ENCODE results near the gene ATG12.
A peak's percentile ranks its signal among the peaks of the same experiment; 100 is the strongest.
"Not testable (repeated sequence)": the region's sequence is repeated elsewhere in the genome, so short reads cannot be mapped to it uniquely, and the experiment has no call there.

The ATG12 gene

DNA sequence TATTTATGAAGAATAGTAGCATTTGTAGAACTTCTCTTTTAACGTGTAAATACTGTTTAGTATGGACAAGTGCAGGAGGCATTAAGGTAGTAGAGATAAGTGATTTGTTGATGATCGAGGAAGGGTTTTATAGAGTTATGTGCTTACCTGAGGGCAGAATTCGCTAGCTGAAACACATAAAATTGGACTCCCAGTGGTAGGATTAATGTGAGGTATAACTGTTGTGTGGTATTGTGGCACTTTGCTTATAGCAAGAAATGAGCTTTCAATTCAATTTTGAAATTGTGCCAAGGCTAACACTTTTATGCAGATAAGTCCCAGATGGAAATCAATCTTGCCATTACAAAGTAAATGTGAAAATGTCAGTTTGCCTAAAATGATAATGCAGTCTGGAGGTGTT lies 1.6 kb upstream of the ATG12 start:
- no peak for DNase-seq (ENCODE audit: low spot score)

DNA sequence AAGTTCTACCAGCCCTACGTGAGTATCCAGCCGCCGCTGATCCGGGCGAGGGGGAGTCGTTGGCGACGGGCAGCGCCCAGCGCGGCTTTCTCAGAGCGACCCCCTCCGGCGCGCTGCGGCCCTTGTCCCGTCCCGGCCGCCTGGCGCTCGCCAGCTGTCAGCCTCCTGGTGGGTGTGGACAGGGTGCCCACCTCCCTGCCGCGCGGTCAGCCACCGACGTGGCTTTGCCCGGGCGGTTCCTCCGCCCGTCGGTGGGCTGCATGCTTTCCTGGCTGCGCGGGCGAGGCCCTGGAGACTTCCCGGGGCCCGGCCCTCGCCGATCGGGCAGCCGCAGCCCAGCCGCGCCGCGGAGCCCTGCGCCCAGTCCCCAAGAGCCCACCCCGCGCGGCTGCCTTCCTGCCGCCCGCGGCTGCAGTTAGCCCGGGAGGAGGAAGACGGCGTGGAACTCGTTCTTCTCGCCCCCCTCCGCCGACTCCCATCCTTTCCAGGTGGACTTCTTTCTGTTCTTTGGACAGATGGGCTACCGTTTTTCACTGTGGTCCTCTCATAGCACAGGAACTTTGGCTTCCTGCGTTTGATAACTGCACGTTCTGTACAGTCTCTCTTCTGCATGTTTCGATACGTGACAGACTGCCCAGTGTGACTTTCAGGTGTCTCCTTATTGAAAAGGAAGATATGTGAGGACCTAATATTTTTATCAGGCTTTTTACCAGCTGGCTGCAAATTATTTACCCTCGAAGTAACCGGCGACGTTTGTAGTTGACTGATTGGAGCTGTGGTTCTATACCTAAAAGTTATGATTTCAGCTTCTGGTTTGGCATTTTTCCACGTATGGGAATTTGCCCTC lies 947 bp upstream of the ATG12 start:
- DNase-seq (ENCODE audit: low spot score), result no peak

DNA sequence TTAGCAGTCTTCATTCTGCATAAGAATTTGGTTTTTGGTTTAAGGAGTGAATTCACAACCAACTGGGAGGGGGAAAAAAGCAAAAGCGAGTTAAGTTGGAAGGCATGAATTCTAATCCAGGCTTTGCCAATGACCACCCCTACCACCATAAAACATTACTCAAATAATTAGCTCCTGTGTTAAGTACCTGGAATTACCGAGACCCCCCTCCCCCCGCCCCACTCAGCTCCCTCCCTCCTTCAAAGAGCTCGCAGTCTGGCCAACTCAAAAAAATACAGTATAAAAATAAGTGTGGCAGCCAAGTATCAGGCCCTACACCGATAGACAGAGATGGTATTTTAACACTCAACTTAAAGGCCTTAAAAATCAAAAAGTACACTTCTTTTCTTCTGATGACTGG lies 492 bp downstream of the ATG12 start:
- no peak for DNase-seq (ENCODE audit: low spot score)

DNA sequence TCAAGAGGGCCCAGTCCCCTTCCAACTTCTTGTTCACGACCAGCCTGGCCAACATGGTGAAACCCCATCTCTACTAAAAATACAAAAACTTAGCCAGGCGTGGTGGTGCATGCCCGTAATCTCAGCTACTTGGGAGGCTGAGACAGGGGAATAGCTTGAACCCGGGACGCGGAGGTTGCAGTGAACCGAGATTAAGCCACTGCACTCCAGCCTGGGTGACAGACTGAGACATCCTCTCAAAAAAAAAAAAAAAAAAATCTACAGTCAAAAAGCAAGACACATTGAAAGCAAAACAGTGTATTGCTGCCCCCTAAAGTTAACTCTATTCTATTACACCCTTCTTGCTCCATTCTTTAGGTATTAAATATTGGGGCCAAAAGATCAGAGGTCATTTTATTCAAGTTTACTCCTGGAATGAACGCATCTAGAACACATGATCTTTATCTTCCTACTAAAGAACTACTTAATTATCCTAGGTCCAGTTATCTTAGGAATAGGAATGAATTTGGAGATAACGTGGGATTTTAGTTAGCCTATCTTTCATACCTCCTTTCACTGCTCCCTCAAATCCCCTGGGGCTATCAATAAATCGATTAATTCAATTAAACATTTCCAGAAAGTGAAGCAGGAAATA lies 2.4 kb downstream of the ATG12 start:
- DNase-seq (ENCODE audit: low spot score), result peak; percentile 60

DNA sequence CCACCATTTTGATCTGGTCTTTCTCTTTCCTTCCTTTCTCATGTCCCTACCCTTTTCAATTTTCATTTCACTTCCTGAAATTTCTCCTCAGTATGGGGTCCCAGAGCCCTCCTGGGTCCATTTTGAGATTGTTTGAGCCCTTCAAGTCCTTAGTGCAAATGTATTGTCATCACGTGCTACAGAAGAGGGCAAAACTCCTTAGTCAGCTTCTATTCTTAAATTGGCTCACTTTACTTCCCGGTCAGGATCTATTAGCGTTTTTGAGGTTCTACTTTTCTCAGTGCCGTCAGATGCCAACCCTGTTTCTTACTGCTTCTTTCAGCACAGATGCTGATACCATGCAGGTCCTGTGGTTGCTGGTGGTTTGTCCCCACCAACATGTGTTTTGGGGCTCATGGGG lies 5.9 kb downstream of the ATG12 start:
- DNase-seq (ENCODE audit: low spot score), result no peak

DNA sequence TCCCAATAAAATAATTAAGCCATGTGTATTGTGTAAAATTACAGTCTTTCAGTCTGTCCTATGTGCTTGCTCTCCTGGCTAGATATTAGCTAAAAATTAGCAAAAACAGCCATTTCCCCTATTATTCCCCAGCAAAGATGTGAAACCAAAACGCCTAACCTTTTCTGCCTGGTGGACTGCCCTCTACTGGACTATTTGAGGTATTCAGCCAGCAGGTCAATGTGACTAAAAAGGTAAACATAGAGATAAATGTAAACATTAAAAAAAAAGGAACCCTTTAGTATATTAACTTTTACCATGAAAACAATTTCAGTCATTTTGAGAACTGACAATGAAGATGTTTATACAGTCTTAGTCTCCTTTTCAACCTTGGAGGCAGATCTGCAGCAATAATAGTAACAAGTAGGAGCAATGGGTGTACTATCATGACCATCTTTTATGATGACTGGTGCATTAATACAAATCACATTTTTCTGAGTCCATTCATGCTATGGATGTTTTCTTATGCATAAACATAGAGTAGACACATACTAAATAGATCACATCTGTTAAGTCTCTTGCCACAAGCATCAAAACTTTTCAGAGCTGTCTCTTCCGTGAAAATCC lies 10.1 kb downstream of the ATG12 start:
- DNase-seq (ENCODE audit: low spot score), result peak; percentile 39

DNA sequence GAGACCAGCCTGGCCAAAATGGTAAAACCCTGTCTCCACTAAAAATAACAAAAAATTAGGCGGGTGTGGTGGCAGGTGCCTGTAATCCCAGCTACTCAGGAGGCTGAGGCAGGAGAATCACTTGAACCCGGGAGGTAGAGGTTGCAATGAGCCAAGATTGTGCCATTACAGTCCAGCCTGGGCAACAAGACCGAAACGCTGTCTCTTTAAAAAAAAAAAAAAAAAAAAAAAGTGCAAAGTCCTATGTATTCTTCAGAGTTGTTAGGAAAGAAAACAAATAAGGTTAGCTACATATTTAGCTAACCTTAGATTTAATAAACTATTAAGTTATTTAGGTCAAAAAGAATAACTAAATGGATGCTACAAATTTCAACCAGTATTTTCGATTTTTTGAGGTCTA lies 11.5 kb downstream of the ATG12 start:
- no peak for DNase-seq (ENCODE audit: low spot score)

DNA sequence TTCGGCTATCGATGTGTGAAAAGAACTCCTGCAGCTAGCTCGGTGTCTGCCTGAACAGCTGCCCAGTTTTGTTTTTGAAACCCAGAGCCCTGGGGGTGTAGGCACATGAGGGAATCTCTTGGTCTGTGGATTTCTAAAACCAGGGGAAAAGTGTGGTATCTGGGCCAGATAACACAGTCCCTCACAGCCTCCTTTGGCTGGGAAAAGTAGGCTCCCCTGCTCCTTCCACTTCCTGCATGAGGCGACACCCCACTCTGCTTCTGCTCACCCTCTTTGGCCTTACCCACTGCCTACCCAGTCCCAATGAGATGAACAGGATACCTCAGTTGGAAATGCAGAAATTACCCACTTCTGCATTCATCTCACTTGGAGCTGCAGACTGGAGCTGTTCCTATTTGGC lies 15.4 kb downstream of the ATG12 start:
- no peak for DNase-seq (ENCODE audit: low spot score)

DNA sequence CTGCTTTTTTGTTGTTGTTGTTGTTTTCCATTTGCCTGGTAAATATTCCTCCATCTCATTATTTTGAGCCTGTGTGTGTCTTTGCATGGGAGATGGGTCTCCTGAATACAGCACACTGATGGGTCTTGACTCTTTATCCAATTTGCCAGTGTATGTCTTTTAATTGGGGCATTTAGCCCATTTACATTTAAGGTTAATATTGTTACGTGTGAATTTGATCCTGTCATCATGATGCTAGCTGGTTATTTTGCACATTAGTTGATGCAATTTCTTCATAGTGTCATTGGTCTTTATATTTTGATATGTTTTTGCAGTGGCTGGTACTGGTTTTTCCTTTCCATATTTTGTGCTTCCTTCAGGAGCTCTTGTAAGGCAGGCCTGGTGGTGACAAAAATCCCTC lies 16.4 kb downstream of the ATG12 start:
- DNase-seq (ENCODE audit: low spot score), result not testable (repeated sequence)

DNA sequence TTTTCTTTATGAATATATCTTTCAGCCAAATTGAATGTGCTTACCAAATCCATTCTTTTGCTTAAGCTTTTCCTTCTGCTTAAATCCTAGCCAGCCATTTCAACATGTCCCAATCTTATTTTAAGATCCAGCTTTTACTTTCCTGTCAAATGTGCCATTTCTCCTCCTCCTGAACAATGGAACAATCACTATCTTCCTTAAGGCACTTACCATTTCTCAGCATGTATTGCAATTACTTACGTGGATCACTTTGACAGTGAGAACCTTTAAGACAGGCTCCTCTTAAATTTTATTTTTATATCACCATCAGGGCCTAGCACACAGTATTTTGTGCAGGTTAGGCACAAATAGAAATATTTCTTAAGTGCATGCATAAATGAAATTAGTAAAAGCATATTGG lies 20.5 kb downstream of the ATG12 start:
- no peak for DNase-seq (ENCODE audit: low spot score)

DNA sequence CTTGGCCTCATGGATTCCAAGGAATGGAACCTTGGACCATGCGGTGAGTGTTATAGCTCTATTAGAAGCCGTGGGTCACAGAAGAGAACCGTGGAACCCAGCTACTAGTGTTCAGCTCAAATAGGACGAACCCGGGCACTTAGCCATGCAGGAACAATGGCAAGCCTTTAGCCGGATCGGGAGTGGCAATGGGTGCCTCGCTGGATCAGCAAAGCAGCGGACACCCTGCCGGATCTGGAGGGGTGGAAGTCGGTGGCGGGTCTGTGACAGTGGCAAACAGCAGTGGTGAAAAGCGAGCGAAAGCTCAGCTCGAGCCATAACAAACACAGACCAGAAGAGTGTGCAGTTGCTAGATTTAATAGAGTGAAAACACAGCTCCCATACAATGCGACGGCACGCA lies 22.5 kb downstream of the ATG12 start:
- peak; percentile 46 for DNase-seq (ENCODE audit: low spot score)

DNA sequence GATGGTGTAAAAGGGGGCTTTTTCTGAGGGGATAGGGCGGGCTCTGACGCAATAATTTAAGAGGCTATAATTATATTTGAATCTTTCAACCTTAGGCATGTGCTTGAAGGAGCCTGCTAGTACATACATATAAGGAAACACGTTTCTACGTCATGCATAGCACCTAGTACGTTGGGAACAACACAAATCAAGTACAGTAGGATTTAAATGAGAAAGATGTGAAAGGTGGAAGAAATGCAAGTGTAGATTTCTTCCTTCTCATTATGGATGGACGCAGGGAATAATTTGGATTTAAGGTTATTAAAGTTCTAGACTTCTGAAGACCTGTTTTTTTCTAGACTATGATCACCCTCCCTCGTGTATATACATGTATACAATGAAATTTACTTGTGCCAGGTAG lies 24.0 kb downstream of the ATG12 start:
- DNase-seq (ENCODE audit: low spot score), result no peak

DNA sequence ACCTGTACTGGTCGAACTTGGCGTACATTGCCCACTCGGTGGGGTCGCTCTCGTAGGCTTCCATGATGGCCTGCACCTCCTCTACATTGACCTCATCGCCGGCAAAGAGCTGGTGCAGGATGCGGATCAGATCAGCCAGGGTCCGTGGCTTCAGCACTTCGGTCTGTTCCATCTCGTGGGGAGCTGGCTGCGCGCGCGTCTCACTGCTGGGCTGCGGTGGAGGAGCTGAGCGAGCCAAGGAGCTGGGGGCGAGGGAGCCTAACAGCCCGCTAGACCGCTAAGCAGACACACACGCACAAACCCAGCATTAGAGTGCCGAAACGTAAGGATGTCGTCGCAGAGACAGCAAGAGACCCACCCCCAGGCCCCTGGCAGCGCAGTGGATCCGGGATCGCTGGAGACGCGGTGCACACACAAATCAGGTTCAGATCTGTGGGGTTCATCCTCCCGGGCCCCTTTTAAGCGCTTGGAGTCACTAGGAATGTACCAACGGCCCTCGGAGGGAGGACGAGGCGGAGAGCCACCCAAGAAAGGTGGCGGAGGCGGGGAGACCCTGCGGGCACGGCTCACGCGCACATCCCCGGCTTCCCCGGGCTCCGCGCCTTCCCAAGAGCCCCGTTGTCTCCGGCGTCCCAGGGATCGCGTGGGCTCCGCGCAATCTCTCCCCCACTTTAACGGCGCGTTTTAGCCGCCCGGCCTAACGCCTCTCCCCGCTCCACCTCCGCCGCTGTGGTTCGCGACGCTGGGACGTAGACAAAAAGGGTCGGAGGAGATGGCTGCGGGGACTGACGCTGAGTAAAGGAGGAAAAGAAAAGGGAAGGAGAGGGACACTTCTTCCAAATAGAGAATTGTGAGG lies 24.9 kb downstream of the ATG12 start, which contains the start of gene CDO1:
TSS of gene CDO1 (minus strand) at position 434 of the 856 bp plus-strand sequence. CDS start at position 172, 262 bp downstream.
- peak; percentile 64 for DNase-seq (ENCODE audit: low spot score)

DNA sequence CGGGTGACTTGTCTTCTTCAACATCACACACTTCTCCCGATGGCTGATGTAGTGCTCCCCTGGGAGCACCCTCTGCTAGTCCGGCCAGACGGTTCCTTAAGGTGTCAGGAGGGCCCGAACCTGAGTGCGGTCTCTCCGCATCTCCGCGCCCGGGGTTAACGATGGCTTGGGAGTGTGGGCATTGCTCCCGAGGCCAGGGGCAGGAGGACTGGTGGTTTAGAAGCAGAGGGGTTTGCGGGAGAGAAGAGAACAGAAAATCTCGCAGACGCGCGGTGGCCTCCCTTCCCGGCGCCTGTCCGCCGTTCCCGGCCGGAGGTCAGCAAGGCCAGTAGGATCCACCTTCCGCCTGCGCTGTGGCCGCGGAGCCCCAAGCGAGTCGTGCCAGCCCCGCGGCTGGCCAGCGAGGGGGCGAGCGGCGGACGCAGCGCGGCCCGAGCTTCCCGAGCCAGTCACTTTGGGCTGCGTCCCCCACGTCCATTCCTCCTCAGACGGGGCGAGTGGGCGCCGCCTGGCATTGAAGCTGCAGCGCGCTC lies 25.6 kb downstream of the ATG12 start:
- DNase-seq (ENCODE audit: low spot score), result no peak

DNA sequence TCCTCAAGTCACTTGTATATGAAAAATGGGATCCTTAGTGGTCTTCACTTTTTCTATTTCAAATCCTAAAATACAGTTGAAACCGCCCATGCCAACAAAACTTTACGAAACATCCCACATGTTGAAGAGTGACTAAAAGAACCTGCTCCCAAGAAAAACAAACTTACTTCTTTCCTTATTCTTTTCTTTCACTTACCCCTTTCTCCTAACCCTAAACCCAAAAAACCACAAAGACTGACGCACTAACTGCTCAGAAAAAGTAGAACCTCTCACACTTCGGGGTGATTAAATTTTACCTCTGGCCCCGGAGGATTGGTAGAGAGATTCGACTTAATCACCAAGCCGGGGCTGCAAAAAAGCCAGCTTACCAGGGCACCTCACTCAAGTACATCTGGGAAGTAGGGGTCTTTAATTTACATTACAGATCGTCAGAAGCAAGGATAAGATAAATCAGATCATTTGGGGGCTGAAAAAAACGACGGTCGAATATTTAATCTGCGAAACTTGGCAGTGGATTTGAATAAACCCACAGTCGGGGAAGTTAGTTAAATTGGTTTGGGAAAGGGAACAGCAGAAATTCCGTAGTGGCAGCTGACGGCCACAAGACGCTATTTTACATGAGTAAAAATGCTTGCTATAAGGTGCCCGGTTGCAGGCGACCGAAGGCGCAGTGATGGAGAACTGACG lies 26.2 kb downstream of the ATG12 start:
- no peak for DNase-seq (ENCODE audit: low spot score)

DNA sequence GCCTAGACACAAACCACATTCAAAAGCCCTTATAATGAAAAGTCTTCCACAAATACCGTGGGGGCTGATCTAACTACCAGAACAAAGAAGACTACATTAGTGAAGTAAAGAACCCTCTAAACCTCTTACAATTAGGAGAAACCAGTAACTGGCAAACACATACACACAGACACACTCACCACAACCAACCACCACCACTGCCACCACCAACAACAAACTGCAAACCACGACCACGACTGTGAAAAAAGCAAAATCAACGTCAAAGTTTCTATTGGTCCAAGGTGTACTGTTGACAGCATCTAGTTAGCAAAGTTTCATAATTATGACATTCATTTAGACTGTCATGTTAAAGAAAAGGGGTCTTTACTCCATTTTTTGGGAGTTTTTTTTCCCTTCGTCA lies 27.6 kb downstream of the ATG12 start:
- no peak for DNase-seq (ENCODE audit: low spot score)

DNA sequence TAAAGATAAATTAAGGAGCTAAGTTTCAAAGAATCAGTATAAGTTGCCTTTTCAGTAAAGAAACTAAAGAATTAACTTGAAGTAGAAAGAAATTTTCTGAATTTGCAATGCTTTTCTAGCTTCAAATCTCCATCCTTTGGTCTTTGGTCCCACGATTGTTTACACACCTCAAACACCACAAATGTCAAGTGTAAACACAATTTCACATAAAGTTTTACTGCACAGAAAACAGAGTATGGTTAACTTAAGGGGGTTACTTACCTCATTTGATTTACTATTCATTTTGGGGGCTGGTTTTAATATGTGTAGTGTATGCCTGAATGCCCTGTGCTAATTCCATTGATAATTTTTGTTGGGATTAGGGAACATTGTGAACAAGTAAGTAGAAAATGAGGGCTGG lies 29.0 kb downstream of the ATG12 start:
- DNase-seq (ENCODE audit: low spot score), result no peak

DNA sequence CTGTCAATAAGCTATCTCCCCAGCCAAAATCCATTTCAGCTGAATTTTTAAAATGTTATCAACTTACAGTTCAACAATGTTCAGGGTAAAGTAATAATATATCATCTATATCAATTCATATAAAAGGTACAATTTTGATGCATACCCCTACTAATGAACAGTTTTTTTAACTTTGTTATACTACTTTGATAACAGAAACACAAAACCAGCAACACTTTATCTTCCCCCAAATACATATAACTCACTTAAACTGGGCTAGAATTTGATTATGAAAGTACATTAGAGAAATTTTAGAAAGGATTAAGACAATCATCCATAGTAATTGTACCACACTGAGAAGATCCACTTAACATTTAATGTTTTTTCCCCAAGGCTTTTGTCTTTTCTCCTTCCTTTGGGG lies 30.0 kb downstream of the ATG12 start:
- DNase-seq (ENCODE audit: low spot score), result no peak

DNA sequence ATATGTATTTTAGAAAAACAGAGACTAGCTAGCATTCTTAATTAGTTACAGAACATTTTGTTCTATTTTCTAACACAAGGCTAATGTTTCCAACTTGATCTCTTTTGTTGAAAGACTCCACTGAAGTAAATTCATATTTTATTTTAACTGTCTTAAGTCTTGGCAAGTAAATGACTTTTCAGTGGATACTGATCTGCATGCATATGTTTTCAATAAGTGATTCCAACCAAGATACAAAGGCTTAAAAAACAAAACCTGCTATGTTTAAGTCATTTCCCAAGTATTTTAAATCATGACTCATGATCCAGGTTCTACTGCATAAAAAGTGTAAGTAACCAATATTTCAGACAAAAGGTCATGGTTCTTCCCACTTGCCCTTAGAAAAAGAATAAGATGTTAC lies 30.6 kb downstream of the ATG12 start:
- DNase-seq (ENCODE audit: low spot score), result no peak

DNA sequence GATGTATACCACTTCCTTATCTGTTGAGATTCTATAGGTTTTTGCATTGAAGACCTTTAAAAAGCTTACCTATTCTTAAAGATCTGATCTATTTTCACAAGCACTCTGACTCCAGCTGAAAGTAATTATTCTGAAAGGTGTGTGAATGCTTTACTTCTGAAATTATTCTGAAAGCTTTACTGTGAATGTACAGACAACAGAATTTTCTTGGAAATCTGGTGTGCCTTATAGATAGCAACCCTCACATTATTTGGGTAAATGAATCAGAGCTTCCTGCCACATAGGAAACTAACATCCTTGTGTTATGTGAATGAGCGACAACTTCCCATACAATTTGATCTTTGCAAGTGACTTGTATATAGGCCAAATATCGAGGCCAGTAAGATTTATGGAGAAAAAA lies 31.4 kb downstream of the ATG12 start:
- no peak for DNase-seq (ENCODE audit: low spot score)

DNA sequence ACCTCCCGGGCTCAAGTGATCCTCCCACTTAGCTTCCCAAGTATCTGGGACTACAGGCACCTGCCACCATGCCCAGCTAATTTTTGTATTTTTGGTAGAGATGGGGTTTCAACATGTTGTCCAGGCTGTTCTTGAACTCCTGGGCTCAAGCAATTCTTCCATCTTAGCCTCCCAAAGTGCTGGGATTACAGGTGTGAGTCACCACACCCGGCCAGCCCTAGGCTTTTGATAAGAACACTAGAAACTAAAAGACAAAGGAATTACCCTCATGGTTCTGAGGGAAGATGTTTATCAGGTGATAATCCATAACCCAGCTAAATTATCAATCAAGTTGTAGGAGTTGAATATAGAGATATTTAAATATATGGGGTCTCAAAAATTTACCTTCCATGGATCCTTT lies 33.3 kb downstream of the ATG12 start:
- not testable (repeated sequence) for DNase-seq (ENCODE audit: low spot score)
